ENCODE data around the gene ABL2.
"Not testable (repeated sequence)": the region's sequence is repeated elsewhere in the genome, so short reads cannot be mapped to it uniquely, and the experiment has no call there.

ABL2 gene

GRCh38 chr1:179229214-179230140, at the start of gene ABL2:
Gene ABL2 (minus strand): TSS chr1:179229677. CDS start chr1:179229397, 280 bp downstream.
- DNase-seq: no peak

GRCh38 chr1:179278920-179279319, 49.4 kb upstream of the ABL2 start:
- DNase-seq: no peak

DNA sequence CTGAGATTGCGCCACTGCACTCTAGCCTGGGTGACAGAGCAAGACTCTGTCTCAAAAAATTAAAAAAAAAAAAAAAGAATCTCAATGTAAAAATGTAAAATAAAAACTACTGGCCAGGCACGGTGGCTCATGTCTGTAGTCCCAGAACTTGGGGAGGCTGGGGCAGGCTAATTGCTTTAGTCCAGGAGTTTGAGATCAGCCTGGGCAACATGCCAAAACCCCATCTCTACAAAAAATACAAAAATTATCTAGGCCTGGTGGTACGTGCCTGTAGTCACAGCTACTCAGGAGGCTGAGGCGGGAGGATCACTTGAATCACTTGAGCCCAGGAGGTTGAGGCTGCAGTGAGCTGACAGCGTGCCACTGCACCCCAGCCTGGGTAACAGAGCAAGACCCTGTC, 44.9 kb upstream of the ABL2 start:
- DNase-seq: not testable (repeated sequence)

- no peak for DNase-seq
Observed at GRCh38 chr1:179269071-179269470, 39.6 kb upstream of the ABL2 start.

DNA sequence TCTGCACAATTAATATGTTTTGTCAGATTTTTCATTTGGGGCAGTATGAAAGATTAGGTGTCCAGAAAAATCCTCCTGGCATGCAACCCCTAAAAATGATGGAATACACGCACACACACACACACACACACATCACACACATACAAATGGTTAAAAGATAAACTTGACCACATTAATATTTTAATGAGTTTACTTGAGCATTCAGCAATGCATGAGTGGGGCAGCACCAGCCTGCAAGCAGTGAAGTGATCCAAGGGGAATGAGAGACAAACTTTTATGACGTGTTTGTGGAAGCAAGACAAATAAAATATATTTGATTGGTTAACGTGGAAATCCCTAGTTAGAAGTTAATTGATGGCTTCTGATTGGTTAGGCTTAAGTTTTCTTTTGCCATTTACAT, 35.0 kb upstream of the ABL2 start:
- no peak for DNase-seq

- no peak for DNase-seq
Observed at GRCh38 chr1:179263121-179263520, 33.6 kb upstream of the ABL2 start.

GRCh38 chr1:179262183-179262582, 32.7 kb upstream of the ABL2 start:
- no peak for DNase-seq

DNA sequence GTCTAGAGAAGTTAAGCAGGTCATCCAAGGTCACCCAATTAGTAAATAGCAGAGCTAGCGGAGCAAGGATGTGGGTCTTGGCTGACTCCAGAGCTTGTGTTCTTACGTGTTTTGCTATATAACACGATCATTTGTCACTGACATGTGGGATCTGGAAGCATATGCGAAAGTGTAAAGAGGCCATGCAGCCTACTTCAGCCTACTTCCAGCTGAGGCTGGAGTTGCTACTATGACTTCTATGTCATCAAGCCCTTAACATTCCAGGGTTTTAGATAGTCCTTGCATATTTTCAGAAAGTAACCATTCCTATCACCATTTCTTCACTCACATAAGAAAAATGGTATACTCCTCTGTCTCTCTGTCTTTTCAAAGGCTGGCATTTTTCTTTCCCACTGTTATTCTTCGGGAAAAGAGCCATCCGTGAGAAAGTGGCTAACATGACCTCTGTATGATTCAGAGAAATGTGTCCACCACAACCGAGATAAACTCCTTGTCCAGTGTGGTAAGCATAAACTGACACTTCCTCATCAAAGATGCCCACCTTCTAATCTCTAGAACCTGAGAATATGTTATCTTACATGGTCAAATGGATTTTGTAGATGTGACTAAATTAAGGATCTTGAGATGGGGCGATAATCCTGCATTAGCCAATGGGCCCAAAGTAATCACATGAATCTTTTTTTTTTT, 24.0 kb upstream of the ABL2 start:
- DNase-seq: no peak

- no peak for DNase-seq
Observed at GRCh38 chr1:179252606-179253005, 23.1 kb upstream of the ABL2 start.

DNA sequence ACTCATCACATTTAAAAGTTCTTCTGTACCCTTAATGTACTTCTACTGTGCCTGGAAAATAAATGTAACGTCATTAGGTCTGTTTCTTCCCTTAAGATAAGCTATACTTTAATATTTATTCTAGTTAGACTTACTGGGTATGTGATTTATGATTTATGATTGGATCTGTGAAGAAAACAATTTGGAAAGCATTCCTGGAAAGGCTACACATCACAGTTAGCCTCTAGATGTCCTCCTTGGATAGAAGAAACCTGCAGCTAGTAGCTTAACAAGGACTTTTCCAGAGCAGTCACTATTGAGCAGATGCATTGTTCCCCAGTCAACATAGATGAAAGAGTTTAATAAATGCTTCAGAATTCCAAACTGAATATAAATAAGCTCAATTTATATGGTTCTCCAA, 22.2 kb upstream of the ABL2 start:
- peak; percentile 5 for DNase-seq

- no peak for DNase-seq
Observed at GRCh38 chr1:179247923-179248322, 18.4 kb upstream of the ABL2 start.

GRCh38 chr1:179245426-179245825, 15.9 kb upstream of the ABL2 start:
- not testable (repeated sequence) for DNase-seq

GRCh38 chr1:179241530-179242097, 12.1 kb upstream of the ABL2 start:
- DNase-seq: no peak

GRCh38 chr1:179237222-179237621, 7.7 kb upstream of the ABL2 start:
- no peak for DNase-seq

DNA sequence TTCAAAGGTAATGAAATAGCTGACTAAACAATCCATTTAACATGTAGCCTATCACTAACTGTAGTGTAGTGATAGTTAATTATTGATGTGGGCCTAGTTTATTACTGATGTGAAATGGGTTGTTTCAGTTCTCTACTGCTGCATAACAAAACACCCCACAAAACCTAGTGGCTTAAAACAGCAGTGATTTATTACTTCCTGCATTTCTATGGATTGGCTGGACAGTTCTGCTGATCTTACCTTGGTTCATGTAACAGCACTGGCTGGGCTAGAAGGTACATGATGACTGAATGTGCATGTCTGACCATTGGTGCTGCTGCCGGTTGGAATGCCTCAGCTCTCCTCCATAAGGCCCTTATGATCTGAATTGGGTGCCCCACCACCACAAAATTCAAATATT, 5.4 kb upstream of the ABL2 start:
- no peak for DNase-seq

- DNase-seq: no peak
Observed at GRCh38 chr1:179231923-179232322, 2.4 kb upstream of the ABL2 start.

DNA sequence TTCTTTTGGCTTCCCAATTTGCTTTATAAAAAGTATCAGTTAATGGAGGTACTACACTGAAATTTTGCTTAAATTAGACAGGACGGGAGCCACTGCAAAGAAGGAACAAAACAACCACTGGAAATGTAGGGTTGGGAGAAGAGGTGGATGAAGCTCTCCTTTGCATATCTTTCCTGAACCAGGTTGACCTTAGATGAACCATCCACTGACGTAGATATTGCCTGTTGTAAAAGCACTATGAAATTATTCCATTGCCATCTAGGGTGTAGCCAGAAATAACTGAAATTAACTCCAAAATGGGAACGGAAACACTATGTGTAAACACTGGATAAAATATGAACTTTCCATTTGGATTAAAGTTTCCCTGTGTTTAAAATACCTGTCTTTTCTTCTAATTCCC, 1.2 kb upstream of the ABL2 start:
- DNase-seq: no peak

DNA sequence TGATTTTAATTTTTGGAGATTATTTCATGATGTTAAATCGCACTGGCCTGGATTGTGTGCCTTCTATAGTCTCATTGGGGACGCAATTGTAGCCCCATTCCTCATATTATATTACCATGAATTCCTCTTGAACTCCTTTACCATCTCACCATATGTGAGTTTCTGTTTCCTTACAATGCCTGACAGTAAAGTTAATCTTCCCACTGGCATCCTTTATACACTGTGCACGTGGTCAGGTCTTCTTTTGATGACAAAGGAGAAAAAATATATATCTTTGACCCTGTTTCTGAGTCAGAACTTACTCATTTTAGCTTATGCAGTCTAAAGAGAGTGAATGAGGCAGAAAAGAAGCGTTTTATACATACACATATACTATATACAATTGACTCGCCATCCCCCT, 774 bp upstream of the ABL2 start:
- DNase-seq: no peak

DNA sequence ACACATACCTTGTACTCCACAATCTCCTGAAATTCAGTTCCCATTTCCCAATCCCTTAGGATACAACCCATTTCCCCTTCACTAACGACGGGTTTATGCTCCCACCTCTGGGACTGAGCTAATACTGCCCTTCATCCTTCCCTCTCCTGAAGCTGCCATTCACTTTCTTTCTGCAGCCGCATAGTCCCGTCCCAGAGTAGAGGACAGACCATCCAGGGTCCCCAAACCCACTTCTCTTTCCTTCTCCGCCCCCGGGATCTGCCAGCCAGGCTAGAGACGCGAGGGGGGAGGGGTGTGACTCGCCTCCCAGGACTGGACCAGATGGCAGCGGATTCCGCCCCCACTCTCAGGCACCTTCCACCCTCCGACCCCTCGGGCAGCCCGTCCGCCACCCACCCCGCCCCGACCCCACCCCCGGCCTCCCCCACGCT, 679 bp downstream of the ABL2 start:
- DNase-seq: no peak

DNA sequence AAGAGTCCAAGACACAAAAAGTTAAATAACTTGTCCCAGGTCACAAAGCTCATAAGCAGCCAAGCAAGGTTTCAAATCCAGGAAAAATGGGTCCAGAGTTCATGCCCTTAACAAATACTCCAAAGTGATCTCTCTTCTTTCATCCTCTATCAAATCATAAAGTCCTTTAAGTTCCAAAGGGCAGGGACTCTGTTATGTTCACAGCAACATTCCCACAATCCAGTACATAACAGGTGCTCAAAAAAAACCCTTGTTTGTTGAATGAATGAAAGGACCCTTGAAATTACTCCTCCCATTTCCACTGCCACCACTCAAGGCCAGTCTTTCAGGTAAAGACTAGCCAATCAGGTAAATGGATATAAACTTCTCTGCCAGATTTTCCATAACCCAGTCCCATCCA, 2.7 kb downstream of the ABL2 start:
- DNase-seq: no peak

DNA sequence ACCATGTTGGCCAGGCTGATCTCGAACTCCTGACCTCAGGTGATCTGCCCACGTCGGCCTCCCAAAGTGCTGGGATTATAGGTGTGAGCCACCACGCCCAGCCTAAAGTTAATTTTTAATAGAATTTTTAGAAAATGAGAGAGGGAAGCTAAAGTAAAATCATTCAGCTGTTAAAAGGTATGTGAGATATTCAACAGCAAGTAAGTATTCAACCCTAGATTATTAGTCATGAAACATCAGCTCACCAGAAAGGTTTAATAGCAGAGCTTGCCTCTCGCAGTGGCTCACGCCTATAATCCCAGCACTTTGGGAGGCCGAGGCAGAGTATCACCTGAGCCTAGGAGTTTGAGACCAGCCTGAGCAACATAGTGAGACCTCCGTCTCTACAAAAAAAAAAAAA, 5.0 kb downstream of the ABL2 start:
- DNase-seq: not testable (repeated sequence)

GRCh38 chr1:179221121-179221520, 8.4 kb downstream of the ABL2 start:
- DNase-seq: not testable (repeated sequence)

- DNase-seq: peak; percentile 84
Observed at GRCh38 chr1:179217943-179218507, 11.5 kb downstream of the ABL2 start.

All from GF-D8 (cell line).